ENCODE results near the gene SETBP1. TPM values are rescaled to one million over a fixed set of nuclear protein-coding genes. Genes with fewer than 3 reads are reported as not detected.

SETBP1 gene
- total RNA-seq, 3 donors from 2014 or later: 15.0 to 97.2 (median 17.8) TPM

GRCh38 chr18:44691148-44691925 lies 10.6 kb downstream of the SETBP1 start:
- TF ChIP-seq, protein P1, sequence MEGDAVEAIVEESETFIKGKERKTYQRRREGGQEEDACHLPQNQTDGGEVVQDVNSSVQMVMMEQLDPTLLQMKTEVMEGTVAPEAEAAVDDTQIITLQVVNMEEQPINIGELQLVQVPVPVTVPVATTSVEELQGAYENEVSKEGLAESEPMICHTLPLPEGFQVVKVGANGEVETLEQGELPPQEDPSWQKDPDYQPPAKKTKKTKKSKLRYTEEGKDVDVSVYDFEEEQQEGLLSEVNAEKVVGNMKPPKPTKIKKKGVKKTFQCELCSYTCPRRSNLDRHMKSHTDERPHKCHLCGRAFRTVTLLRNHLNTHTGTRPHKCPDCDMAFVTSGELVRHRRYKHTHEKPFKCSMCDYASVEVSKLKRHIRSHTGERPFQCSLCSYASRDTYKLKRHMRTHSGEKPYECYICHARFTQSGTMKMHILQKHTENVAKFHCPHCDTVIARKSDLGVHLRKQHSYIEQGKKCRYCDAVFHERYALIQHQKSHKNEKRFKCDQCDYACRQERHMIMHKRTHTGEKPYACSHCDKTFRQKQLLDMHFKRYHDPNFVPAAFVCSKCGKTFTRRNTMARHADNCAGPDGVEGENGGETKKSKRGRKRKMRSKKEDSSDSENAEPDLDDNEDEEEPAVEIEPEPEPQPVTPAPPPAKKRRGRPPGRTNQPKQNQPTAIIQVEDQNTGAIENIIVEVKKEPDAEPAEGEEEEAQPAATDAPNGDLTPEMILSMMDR (IDR thresholded peaks at IDR 0.05): no peak
- Histone ChIP-seq H3K4me1 (ENCODE audit: low read depth) (no peaks in the 10 kb centered on the region), H3K9me3 (no peaks in the 10 kb centered on the region), H3K36me3 (ENCODE audit: low read depth) (no peaks in the 10 kb centered on the region), H3K4me3 (no peak overlapping the region)
- ATAC-seq (peak; percentile 89), DNase-seq (peak in 1 of 3 donors; percentile 64)
- intact Hi-C loops (cut with DNase I, micrococcal nuclease): no loop called here

DNA sequence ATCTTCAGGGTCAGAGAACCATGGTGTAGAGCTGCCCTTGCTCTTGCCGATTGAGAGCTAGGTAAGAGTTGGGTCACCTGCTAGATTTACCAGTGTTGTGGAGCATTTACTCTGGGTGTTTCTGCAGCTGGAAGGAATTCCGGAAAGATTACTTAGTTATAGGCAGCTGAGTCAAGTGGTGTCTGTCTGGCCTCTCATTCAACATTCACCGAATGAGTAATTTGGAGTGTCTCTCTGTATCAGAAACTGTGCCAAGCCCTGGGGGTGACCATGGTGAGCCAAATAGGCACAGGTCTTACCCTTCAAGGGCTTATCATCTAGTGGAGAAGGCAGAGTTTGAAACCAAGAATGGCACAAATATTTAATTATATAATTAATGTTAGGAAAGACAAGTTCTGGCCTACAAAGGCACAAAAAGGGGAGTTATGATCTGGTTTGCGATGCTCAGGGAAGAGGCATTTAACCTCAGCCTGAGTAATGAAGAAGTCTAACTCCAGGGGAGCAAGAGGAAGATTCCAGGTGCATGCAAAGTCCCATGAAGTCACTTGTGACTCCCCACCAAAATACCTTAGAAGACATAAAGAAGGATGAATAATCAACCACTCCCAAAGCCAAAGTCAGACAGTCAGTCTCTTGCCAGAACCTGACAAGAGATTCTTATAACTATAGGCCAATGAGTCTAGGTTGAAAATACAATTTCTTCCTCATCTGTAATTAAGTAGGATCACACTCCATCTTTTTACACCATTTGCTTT lies 12.5 kb downstream of the SETBP1 start:
- no peaks in the 10 kb centered on the region for H3K9me3 ChIP-seq
- no peaks in the 10 kb centered on the region for H3K4me1 ChIP-seq (ENCODE audit: low read depth)
- H3K4me3 ChIP-seq: no peak overlapping the region
- intact Hi-C loops (cut with DNase I, micrococcal nuclease): no loop called here
- no peak for DNase-seq
- H3K36me3 ChIP-seq (ENCODE audit: low read depth): no peaks in the 10 kb centered on the region
- ATAC-seq: no peak
- TF ChIP-seq, protein P1 (IDR thresholded peaks at IDR 0.05): no peak

DNA sequence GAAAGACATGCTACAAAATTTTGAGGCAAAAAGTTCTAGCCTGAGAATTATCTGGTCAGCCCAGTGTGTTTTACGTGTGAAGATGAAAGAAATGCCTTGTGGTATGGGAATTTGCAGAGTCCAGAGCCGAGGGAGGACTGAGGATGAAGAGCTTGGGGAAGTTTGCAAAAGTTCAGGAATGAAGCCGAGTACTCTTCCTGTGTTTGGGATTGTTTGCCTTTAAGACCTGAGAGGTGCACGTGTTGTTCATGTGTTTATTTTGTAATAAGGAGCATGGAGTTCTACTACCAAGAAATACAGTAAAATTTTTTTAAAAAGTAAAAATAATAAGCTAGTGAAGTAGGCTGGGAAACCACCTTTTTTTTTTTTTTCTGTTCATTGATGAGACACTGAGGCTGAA lies 14.8 kb downstream of the SETBP1 start:
- Histone ChIP-seq H3K4me1 (ENCODE audit: low read depth) (no peaks in the 10 kb centered on the region), H3K4me3 (no peak overlapping the region), H3K9me3 (no peaks in the 10 kb centered on the region), H3K36me3 (ENCODE audit: low read depth) (no peaks in the 10 kb centered on the region)
- TF ChIP-seq, protein P1 (IDR thresholded peaks at IDR 0.05): no peak
- ATAC-seq (no peak), DNase-seq (no peak)
- intact Hi-C loops (cut with DNase I, micrococcal nuclease): no loop called here

- TF ChIP-seq, protein P1 (IDR thresholded peaks at IDR 0.05): no peak
- H3K4me3 ChIP-seq: no peak overlapping the region
- ATAC-seq: peak; percentile 47
- intact Hi-C loops (cut with DNase I, micrococcal nuclease): no loop called here
- no peaks in the 10 kb centered on the region for H3K4me1 ChIP-seq (ENCODE audit: low read depth)
- no peaks in the 10 kb centered on the region for H3K9me3 ChIP-seq
- no peak for DNase-seq
- H3K36me3 ChIP-seq (ENCODE audit: low read depth): no peaks in the 10 kb centered on the region
Measured at GRCh38 chr18:44696892-44697291, 16.2 kb downstream of the SETBP1 start.

DNA sequence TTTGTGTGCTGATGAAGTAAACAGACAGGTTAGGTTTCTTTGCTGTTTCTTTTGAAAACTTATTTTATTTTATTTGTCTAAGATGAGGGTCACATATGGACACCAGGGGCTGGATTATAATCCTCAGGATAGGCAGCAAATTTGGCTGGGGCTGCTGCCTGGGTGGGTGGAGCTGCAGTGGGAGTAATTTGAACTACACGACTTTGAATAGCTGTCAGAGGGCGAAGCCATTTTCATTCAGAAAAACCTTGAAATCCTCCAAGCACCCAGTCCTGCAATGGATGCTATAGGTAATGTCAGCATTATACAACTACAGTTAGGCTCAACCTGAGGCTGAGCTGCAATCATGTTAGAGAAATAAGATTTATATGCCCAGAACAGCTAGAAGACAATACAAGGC lies 16.6 kb downstream of the SETBP1 start:
- ATAC-seq (no peak), DNase-seq (no peak)
- Histone ChIP-seq H3K9me3 (no peaks in the 10 kb centered on the region), H3K4me1 (ENCODE audit: low read depth) (no peaks in the 10 kb centered on the region), H3K36me3 (ENCODE audit: low read depth) (no peaks in the 10 kb centered on the region), H3K4me3 (no peak overlapping the region)
- intact Hi-C loops (cut with DNase I, micrococcal nuclease): no loop called here
- TF ChIP-seq, protein P1 (IDR thresholded peaks at IDR 0.05): no peak

Measured in mucosa of descending colon (tissue), 3 donors.